Measurements from ENCODE around the gene SLC30A5. TPM values are rescaled to one million over a fixed set of nuclear protein-coding genes. Genes with fewer than 3 reads are reported as not detected.

SLC30A5 gene
- total and polyA plus RNA-seq, 2 of the 13 experiments (the other 11 are each of a cell fraction or from before 2014, with no cell fraction given) = 46.0 to 53.6 TPM

DNA sequence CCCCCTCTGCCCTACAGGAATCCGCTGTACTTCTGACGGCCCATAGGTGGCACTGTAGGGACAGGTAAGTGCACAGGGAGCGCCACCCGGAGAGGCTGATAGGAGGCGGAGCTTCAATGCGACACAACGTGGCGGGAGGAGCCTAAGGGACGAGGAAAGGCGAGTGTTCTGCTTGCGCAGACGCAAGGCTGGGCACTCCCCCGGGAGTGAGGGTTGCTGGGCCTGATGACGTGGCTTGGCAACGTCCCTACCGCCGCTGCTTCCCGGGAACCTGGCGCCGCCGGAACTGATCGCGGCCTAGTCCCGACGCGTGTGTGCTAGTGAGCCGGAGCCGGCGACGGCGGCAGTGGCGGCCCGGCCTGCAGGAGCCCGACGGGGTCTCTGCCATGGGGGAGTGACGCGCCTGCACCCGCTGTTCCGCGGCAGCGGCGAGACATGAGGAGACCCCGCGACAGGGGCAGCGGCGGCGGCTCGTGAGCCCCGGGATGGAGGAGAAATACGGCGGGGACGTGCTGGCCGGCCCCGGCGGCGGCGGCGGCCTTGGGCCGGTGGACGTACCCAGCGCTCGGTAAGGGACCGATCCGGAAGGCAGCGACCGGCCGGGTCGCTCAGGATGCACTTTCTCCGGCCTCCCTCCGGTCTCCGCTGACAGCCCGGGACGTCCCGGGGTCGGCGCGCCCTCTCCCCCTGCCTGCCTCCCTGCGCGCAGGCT, at the start of gene SLC30A5 (continued):
- TF ChIP-seq, protein P1, sequence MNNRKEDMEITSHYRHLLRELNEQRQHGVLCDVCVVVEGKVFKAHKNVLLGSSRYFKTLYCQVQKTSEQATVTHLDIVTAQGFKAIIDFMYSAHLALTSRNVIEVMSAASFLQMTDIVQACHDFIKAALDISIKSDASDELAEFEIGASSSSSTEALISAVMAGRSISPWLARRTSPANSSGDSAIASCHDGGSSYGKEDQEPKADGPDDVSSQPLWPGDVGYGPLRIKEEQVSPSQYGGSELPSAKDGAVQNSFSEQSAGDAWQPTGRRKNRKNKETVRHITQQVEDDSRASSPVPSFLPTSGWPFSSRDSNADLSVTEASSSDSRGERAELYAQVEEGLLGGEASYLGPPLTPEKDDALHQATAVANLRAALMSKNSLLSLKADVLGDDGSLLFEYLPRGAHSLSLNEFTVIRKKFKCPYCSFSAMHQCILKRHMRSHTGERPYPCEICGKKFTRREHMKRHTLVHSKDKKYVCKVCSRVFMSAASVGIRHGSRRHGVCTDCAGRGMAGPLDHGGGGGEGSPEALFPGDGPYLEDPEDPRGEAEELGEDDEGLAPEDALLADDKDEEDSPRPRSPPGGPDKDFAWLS (CRISPR knock-in tag; IDR thresholded peaks at IDR 0.05; ENCODE audit: borderline replicate concordance) = no peak
- TF ChIP-seq ESRRA (CRISPR knock-in tag; IDR thresholded peaks at IDR 0.05; ENCODE audit: low read depth) (peak; percentile 66), SALL2 (CRISPR knock-in tag; IDR thresholded peaks at IDR 0.05) (0 out of 2 replicates have a peak, but pooled peaks have one; percentile 84), ZSCAN31 (CRISPR knock-in tag; IDR thresholded peaks at IDR 0.05; ENCODE audit: low read depth) (0 out of 2 replicates have a peak, but pooled peaks have one; percentile 29), ZNF431 (CRISPR knock-in tag; IDR thresholded peaks at IDR 0.05; ENCODE audit: borderline replicate concordance, low read depth) (peak; percentile 49; the same call in 1 of the 2 replicates), ZSCAN22 (CRISPR knock-in tag; IDR thresholded peaks at IDR 0.05) (no peak), POLR2A (IDR thresholded peaks at IDR 0.05; ENCODE audit: insufficient read depth in 1 of 2, low read depth in 2 of 2, low read length in 2 of 2) (peak; percentile 92 to 95), ZNF557 (CRISPR knock-in tag; IDR thresholded peaks at IDR 0.05) (no peak), TRIM24 (CRISPR knock-in tag; IDR thresholded peaks at IDR 0.05) (no peak), ZBTB8A (CRISPR knock-in tag; IDR thresholded peaks at IDR 0.05; ENCODE audit: borderline replicate concordance, low read depth) (no peak; the same call in 1 of the 2 replicates), ZNF570 (CRISPR knock-in tag; IDR thresholded peaks at IDR 0.05; ENCODE audit: borderline replicate concordance) (no peak), CENPT (CRISPR knock-in tag; IDR thresholded peaks at IDR 0.05; ENCODE audit: low read depth) (no peak), NPAS2 (CRISPR knock-in tag; IDR thresholded peaks at IDR 0.05; ENCODE audit: borderline replicate concordance) (no peak), NAIF1 (CRISPR knock-in tag; IDR thresholded peaks at IDR 0.05; ENCODE audit: borderline replicate concordance) (peak; percentile 46; the same call in 1 of the 2 replicates), ZNF569 (CRISPR knock-in tag; IDR thresholded peaks at IDR 0.05; ENCODE audit: borderline replicate concordance) (no peak)
- TF ChIP-seq, protein P2, sequence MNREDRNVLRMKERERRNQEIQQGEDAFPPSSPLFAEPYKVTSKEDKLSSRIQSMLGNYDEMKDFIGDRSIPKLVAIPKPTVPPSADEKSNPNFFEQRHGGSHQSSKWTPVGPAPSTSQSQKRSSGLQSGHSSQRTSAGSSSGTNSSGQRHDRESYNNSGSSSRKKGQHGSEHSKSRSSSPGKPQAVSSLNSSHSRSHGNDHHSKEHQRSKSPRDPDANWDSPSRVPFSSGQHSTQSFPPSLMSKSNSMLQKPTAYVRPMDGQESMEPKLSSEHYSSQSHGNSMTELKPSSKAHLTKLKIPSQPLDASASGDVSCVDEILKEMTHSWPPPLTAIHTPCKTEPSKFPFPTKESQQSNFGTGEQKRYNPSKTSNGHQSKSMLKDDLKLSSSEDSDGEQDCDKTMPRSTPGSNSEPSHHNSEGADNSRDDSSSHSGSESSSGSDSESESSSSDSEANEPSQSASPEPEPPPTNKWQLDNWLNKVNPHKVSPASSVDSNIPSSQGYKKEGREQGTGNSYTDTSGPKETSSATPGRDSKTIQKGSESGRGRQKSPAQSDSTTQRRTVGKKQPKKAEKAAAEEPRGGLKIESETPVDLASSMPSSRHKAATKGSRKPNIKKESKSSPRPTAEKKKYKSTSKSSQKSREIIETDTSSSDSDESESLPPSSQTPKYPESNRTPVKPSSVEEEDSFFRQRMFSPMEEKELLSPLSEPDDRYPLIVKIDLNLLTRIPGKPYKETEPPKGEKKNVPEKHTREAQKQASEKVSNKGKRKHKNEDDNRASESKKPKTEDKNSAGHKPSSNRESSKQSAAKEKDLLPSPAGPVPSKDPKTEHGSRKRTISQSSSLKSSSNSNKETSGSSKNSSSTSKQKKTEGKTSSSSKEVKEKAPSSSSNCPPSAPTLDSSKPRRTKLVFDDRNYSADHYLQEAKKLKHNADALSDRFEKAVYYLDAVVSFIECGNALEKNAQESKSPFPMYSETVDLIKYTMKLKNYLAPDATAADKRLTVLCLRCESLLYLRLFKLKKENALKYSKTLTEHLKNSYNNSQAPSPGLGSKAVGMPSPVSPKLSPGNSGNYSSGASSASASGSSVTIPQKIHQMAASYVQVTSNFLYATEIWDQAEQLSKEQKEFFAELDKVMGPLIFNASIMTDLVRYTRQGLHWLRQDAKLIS (CRISPR knock-in tag; IDR thresholded peaks at IDR 0.05) = no peak
- TF ChIP-seq, protein P3, sequence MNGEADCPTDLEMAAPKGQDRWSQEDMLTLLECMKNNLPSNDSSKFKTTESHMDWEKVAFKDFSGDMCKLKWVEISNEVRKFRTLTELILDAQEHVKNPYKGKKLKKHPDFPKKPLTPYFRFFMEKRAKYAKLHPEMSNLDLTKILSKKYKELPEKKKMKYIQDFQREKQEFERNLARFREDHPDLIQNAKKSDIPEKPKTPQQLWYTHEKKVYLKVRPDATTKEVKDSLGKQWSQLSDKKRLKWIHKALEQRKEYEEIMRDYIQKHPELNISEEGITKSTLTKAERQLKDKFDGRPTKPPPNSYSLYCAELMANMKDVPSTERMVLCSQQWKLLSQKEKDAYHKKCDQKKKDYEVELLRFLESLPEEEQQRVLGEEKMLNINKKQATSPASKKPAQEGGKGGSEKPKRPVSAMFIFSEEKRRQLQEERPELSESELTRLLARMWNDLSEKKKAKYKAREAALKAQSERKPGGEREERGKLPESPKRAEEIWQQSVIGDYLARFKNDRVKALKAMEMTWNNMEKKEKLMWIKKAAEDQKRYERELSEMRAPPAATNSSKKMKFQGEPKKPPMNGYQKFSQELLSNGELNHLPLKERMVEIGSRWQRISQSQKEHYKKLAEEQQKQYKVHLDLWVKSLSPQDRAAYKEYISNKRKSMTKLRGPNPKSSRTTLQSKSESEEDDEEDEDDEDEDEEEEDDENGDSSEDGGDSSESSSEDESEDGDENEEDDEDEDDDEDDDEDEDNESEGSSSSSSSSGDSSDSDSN (CRISPR knock-in tag; IDR thresholded peaks at IDR 0.05) = peak; percentile 98
- TF ChIP-seq, protein P4, sequence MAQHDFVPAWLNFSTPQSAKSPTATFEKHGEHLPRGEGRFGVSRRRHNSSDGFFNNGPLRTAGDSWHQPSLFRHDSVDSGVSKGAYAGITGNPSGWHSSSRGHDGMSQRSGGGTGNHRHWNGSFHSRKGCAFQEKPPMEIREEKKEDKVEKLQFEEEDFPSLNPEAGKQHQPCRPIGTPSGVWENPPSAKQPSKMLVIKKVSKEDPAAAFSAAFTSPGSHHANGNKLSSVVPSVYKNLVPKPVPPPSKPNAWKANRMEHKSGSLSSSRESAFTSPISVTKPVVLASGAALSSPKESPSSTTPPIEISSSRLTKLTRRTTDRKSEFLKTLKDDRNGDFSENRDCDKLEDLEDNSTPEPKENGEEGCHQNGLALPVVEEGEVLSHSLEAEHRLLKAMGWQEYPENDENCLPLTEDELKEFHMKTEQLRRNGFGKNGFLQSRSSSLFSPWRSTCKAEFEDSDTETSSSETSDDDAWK (CRISPR knock-in tag; IDR thresholded peaks at IDR 0.05) = no peak
